WTC11 (cell line): ENCODE measurements around the gene PIWIL4.

Experiments used
- CREB1 ChIP-seq: sonication (generic); formaldehyde crosslinking; IDR thresholded peaks from 2 replicates; pipeline ENCODE4 v1.8.0; 2023; ENCODE audit warnings: mild to moderate bottlenecking, missing genetic modification reagents
- CTCF ChIP-seq: fragments of 200-600 bp; IDR thresholded peaks from 2 replicates; pipeline ENCODE4 v1.8.0; 2022; ENCODE audit warnings: antibody characterized with exemption
- ELF4 ChIP-seq: sonication (generic); formaldehyde crosslinking; IDR thresholded peaks from 2 replicates; pipeline ENCODE4 v1.8.1; 2022; ENCODE audit warnings: low read depth, mild to moderate bottlenecking, moderate library complexity, missing genetic modification reagents
- FOXJ3 ChIP-seq: sonication (generic); formaldehyde crosslinking; IDR thresholded peaks from 2 replicates; pipeline ENCODE4 v1.9.0; 2021; ENCODE audit warnings: missing genetic modification reagents, mild to moderate bottlenecking, borderline replicate concordance
- FOXP4 ChIP-seq: sonication (generic); formaldehyde crosslinking; IDR thresholded peaks from 2 replicates; pipeline ENCODE4 v1.8.0; 2022; ENCODE audit warnings: mild to moderate bottlenecking, missing genetic modification reagents
- JUN ChIP-seq: sonication (generic); formaldehyde crosslinking; IDR thresholded peaks from 2 replicates; pipeline ENCODE4 v1.8.0; 2023; ENCODE audit warnings: mild to moderate bottlenecking, missing genetic modification reagents
- MAX ChIP-seq: sonication (generic); formaldehyde crosslinking; IDR thresholded peaks from 2 replicates; pipeline ENCODE4 v1.8.0; 2022; ENCODE audit warnings: mild to moderate bottlenecking, missing genetic modification reagents
- NR2C2 ChIP-seq: sonication (generic); formaldehyde crosslinking; IDR thresholded peaks from 2 replicates; pipeline ENCODE4 v1.8.0; 2022; ENCODE audit warnings: mild to moderate bottlenecking, missing genetic modification reagents
- SMAD3 ChIP-seq: sonication (generic); formaldehyde crosslinking; IDR thresholded peaks from 2 replicates; pipeline ENCODE4 v1.8.0; 2022; ENCODE audit warnings: missing genetic modification reagents, mild to moderate bottlenecking, borderline replicate concordance
- SMAD4 ChIP-seq: sonication (generic); formaldehyde crosslinking; IDR thresholded peaks from 2 replicates; pipeline ENCODE4 v1.8.0; 2022; ENCODE audit warnings: mild to moderate bottlenecking, missing genetic modification reagents
- TCF7 ChIP-seq: sonication (generic); formaldehyde crosslinking; IDR thresholded peaks from 2 replicates; pipeline ENCODE4 v1.8.0; 2022; ENCODE audit warnings: mild to moderate bottlenecking, low read depth, missing genetic modification reagents, moderate library complexity
- TEAD4 ChIP-seq: sonication (generic); formaldehyde crosslinking; IDR thresholded peaks from 2 replicates; pipeline ENCODE4 v1.8.0; 2022; ENCODE audit warnings: mild to moderate bottlenecking, missing genetic modification reagents
- ZNF317 ChIP-seq: sonication (generic); formaldehyde crosslinking; IDR thresholded peaks from 2 replicates; pipeline ENCODE4 v1.8.1; 2023; ENCODE audit warnings: low read depth, mild to moderate bottlenecking, moderate library complexity, missing genetic modification reagents, borderline replicate concordance

- TF ChIP-seq CREB1 (CRISPR knock-in tag) (no peak), NR2C2 (CRISPR knock-in tag) (no peak), JUN (CRISPR knock-in tag) (no peak), ELF4 (CRISPR knock-in tag) (no peak), TCF7 (CRISPR knock-in tag) (no peak), SMAD3 (no peak), ZNF317 (CRISPR knock-in tag) (no peak), FOXP4 (CRISPR knock-in tag) (no peak), CTCF (no peak), SMAD4 (CRISPR knock-in tag) (no peak), MAX (CRISPR knock-in tag) (no peak), FOXJ3 (CRISPR knock-in tag) (no peak), TEAD4 (no peak)
Measured at GRCh38 chr11:94652735-94653284, 85.6 kb downstream of the PIWIL4 start.
